Loucy (cell line): Measurements from ENCODE around the gene EPB41L1.

Experiments used
- CTCF ChIP-seq: fragments of 200-600 bp; sonication (generic); conservative IDR thresholded peaks from 2 replicates; pipeline ENCODE4 v1.5.1; 2014; ENCODE audit warnings: mild to moderate bottlenecking, antibody characterized with exemption, low read length
- EZH2phosphoT487 ChIP-seq: fragments of 200-600 bp; IDR thresholded peaks from 2 replicates; pipeline ENCODE4 v1.6.1; 2018; ENCODE audit warnings: antibody characterized with exemption, mild to moderate bottlenecking, moderate library complexity, borderline replicate concordance

- TF ChIP-seq CTCF (no peak), EZH2phosphoT487 (no peak)
Observed at GRCh38 chr20:36240076-36240475, 85.5 kb downstream of the EPB41L1 start.
